ENCODE data around the gene ASB13. TPM values are rescaled to one million over a fixed set of nuclear protein-coding genes. Genes with fewer than 3 reads are reported as not detected.

ASB13 gene
- polyA plus RNA-seq, 1 donor from 2014 or later = 5.6 TPM

GRCh38 chr10:5611899-5612680, 54.3 kb downstream of the ASB13 start:
- Histone ChIP-seq H3K9me2 (ENCODE audit: insufficient read depth, low read length) (no peaks in the 10 kb centered on the region), H3F3A (ENCODE audit: insufficient read depth, low read length, poor library complexity, severe bottlenecking) (no peaks in the 10 kb centered on the region), H3K36me3 (ENCODE audit: insufficient read depth, low read length) (no peaks in the 10 kb centered on the region), H3K27ac (ENCODE audit: low read length) (no peak overlapping the region), H4K20me1 (ENCODE audit: insufficient read depth) (no peaks in the 10 kb centered on the region), H3K79me2 (replicated peaks; ENCODE audit: insufficient read depth, low read length) (no peaks in the 10 kb centered on the region), H3K9me3 (ENCODE audit: low read length) (no peaks in the 10 kb centered on the region), H2AFZ (ENCODE audit: low read depth, low read length) (no peak overlapping the region), H3K9ac (ENCODE audit: low read length) (no peak overlapping the region), H3K27me3 (ENCODE audit: insufficient read depth, low read depth, low read length) (no peaks in the 10 kb centered on the region), H3K4me3 (ENCODE audit: low read length) (no peak overlapping the region), H3K4me2 (ENCODE audit: low read length) (no peak overlapping the region)
- TF ChIP-seq, protein P1, sequence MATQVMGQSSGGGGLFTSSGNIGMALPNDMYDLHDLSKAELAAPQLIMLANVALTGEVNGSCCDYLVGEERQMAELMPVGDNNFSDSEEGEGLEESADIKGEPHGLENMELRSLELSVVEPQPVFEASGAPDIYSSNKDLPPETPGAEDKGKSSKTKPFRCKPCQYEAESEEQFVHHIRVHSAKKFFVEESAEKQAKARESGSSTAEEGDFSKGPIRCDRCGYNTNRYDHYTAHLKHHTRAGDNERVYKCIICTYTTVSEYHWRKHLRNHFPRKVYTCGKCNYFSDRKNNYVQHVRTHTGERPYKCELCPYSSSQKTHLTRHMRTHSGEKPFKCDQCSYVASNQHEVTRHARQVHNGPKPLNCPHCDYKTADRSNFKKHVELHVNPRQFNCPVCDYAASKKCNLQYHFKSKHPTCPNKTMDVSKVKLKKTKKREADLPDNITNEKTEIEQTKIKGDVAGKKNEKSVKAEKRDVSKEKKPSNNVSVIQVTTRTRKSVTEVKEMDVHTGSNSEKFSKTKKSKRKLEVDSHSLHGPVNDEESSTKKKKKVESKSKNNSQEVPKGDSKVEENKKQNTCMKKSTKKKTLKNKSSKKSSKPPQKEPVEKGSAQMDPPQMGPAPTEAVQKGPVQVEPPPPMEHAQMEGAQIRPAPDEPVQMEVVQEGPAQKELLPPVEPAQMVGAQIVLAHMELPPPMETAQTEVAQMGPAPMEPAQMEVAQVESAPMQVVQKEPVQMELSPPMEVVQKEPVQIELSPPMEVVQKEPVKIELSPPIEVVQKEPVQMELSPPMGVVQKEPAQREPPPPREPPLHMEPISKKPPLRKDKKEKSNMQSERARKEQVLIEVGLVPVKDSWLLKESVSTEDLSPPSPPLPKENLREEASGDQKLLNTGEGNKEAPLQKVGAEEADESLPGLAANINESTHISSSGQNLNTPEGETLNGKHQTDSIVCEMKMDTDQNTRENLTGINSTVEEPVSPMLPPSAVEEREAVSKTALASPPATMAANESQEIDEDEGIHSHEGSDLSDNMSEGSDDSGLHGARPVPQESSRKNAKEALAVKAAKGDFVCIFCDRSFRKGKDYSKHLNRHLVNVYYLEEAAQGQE (IDR thresholded peaks at IDR 0.05; ENCODE audit: borderline replicate concordance) = no peak
- TF ChIP-seq POLR2AphosphoS5 (IDR thresholded peaks at IDR 0.05) (no peak), RAD21 (conservative IDR thresholded peaks at IDR 0.05) (no peak), TAF1 (IDR thresholded peaks at IDR 0.05; ENCODE audit: low read depth) (no peak), EZH2 (IDR thresholded peaks at IDR 0.05; ENCODE audit: borderline replicate concordance, insufficient read depth, low read length, poor library complexity, severe bottlenecking) (no peak), SMC3 (conservative IDR thresholded peaks at IDR 0.05; ENCODE audit: poor library complexity) (no peak), EP300 (conservative IDR thresholded peaks at IDR 0.05; ENCODE audit: poor library complexity, severe bottlenecking) (no peak), MXI1 (conservative IDR thresholded peaks at IDR 0.05; ENCODE audit: poor library complexity, severe bottlenecking) (no peak)
- TF ChIP-seq, protein P2, sequence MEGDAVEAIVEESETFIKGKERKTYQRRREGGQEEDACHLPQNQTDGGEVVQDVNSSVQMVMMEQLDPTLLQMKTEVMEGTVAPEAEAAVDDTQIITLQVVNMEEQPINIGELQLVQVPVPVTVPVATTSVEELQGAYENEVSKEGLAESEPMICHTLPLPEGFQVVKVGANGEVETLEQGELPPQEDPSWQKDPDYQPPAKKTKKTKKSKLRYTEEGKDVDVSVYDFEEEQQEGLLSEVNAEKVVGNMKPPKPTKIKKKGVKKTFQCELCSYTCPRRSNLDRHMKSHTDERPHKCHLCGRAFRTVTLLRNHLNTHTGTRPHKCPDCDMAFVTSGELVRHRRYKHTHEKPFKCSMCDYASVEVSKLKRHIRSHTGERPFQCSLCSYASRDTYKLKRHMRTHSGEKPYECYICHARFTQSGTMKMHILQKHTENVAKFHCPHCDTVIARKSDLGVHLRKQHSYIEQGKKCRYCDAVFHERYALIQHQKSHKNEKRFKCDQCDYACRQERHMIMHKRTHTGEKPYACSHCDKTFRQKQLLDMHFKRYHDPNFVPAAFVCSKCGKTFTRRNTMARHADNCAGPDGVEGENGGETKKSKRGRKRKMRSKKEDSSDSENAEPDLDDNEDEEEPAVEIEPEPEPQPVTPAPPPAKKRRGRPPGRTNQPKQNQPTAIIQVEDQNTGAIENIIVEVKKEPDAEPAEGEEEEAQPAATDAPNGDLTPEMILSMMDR (IDR thresholded peaks at IDR 0.05; ENCODE audit: poor library complexity, severe bottlenecking) = no peak

- H3F3A ChIP-seq (ENCODE audit: insufficient read depth, low read length, poor library complexity, severe bottlenecking) = no peaks in the 10 kb centered on the region
- no peak overlapping the region for H3K27ac ChIP-seq (ENCODE audit: low read length)
- H4K20me1 ChIP-seq (ENCODE audit: insufficient read depth) = no peaks in the 10 kb centered on the region
- no peaks in the 10 kb centered on the region for H3K79me2 ChIP-seq (replicated peaks; ENCODE audit: insufficient read depth, low read length)
- H3K36me3 ChIP-seq (ENCODE audit: insufficient read depth, low read length) = no peaks in the 10 kb centered on the region
- no peak overlapping the region for H3K9ac ChIP-seq (ENCODE audit: low read length)
- no peaks in the 10 kb centered on the region for H3K9me2 ChIP-seq (ENCODE audit: insufficient read depth, low read length)
- no peaks in the 10 kb centered on the region for H3K9me3 ChIP-seq (ENCODE audit: low read length)
- no peak overlapping the region for H3K4me2 ChIP-seq (ENCODE audit: low read length)
- TF ChIP-seq POLR2AphosphoS5 (IDR thresholded peaks at IDR 0.05) (no peak), EP300 (conservative IDR thresholded peaks at IDR 0.05; ENCODE audit: poor library complexity, severe bottlenecking) (no peak), MXI1 (conservative IDR thresholded peaks at IDR 0.05; ENCODE audit: poor library complexity, severe bottlenecking) (no peak), TAF1 (IDR thresholded peaks at IDR 0.05; ENCODE audit: low read depth) (no peak), EZH2 (IDR thresholded peaks at IDR 0.05; ENCODE audit: borderline replicate concordance, insufficient read depth, low read length, poor library complexity, severe bottlenecking) (no peak), SMC3 (conservative IDR thresholded peaks at IDR 0.05; ENCODE audit: poor library complexity) (no peak), RAD21 (conservative IDR thresholded peaks at IDR 0.05) (no peak)
- TF ChIP-seq, protein P1 (IDR thresholded peaks at IDR 0.05; ENCODE audit: borderline replicate concordance) = no peak
- TF ChIP-seq, protein P2 (IDR thresholded peaks at IDR 0.05; ENCODE audit: poor library complexity, severe bottlenecking) = no peak
- no peak overlapping the region for H2AFZ ChIP-seq (ENCODE audit: low read depth, low read length)
- no peaks in the 10 kb centered on the region for H3K27me3 ChIP-seq (ENCODE audit: insufficient read depth, low read depth, low read length)
- no peak overlapping the region for H3K4me3 ChIP-seq (ENCODE audit: low read length)
These were observed 56.3 kb downstream of the ASB13 start for GRCh38 chr10:5609952-5610616.
